NB4 (cell line): ENCODE data around the gene QSER1.
"Not testable (repeated sequence)": the region's sequence is repeated elsewhere in the genome, so short reads cannot be mapped to it uniquely, and the experiment has no call there.

ENCODE experiments used
- DNase-seq: peaks from one replicate; pipeline ENCODE4 v3.0.0; 2010; ENCODE audit warnings: low read depth
- H3K4me3 ChIP-seq: one replicate; pipeline ENCODE4 v1.5.1; 2011; ENCODE audit warnings: mild to moderate bottlenecking, low read depth, low read length, moderate library complexity
- MYC ChIP-seq: IDR thresholded peaks from 2 replicates; pipeline ENCODE4 v1.6.1; 2011; ENCODE audit warnings: low read depth, low read length
- POLR2A ChIP-seq: IDR thresholded peaks from 2 replicates; pipeline ENCODE4 v1.6.1; 2011; ENCODE audit warnings: mild to moderate bottlenecking; ENCODE audit not compliant: insufficient read length; ENCODE audit errors: extremely low read depth
- TF ChIP-seq, protein P1 (sequence below): IDR thresholded peaks from one replicate; pipeline ENCODE4 v1.5.1; 2012; ENCODE audit warnings: low read depth, low read length
- TF ChIP-seq, protein P2 (sequence below): IDR thresholded peaks from 2 replicates; pipeline ENCODE4 v1.6.1; 2011; ENCODE audit warnings: low read depth, low read length

Gene QSER1

DNA sequence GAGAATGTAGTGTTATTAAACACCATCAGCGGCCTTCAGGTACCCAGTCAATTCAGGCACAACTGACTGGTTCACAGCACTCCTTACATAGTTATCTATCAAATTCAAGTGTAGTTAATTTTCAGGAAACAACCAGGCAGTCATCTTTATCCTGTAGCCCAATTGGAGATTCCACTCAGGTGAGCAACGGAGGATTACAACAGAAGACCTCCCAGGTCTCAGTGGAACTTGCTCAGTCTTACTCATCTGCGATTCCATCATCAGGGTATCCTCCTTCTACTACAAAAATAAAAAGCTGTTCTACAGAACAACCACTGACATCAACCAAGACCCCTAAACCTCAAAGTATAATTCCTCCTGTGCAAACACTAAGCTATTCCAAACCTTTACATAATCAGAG lies 39.6 kb downstream of the QSER1 start:
- DNase-seq, result no peak
- H3K4me3 ChIP-seq, result no peak overlapping the region
- TF ChIP-seq POLR2A, result no peak
- TF ChIP-seq, protein P1, sequence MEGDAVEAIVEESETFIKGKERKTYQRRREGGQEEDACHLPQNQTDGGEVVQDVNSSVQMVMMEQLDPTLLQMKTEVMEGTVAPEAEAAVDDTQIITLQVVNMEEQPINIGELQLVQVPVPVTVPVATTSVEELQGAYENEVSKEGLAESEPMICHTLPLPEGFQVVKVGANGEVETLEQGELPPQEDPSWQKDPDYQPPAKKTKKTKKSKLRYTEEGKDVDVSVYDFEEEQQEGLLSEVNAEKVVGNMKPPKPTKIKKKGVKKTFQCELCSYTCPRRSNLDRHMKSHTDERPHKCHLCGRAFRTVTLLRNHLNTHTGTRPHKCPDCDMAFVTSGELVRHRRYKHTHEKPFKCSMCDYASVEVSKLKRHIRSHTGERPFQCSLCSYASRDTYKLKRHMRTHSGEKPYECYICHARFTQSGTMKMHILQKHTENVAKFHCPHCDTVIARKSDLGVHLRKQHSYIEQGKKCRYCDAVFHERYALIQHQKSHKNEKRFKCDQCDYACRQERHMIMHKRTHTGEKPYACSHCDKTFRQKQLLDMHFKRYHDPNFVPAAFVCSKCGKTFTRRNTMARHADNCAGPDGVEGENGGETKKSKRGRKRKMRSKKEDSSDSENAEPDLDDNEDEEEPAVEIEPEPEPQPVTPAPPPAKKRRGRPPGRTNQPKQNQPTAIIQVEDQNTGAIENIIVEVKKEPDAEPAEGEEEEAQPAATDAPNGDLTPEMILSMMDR, result no peak
- TF ChIP-seq MYC, result no peak
- TF ChIP-seq, protein P2, sequence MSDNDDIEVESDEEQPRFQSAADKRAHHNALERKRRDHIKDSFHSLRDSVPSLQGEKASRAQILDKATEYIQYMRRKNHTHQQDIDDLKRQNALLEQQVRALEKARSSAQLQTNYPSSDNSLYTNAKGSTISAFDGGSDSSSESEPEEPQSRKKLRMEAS, result no peak

DNA sequence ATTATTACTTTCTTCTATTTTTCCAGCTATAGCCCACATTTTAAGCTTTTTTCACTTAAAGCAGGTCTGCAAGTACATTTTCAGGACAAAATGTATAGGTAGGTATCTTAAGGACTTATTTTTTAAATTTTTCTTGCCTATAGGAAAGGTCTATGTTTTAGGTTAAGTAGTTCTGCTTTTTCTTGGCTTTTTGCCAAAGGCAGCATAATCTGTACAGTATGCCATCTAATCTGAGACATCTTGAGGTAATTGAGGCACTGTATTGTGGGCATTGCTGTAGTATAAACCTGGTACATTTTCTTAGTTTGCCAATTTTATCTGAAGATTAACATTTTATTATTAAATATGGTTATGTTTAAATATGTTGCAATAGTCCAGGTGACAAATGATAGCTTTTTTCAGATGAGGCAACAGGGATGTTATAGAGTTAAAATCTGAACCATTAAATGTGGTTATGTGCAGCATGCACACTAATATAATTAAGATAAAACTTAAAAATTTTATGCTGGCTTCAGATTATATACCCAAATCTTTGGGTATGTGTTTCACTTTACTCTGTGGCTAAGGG lies 42.9 kb downstream of the QSER1 start:
- no peak for TF ChIP-seq MYC
- H3K4me3 ChIP-seq, result no peak overlapping the region
- peak; percentile 31 for DNase-seq

DNA sequence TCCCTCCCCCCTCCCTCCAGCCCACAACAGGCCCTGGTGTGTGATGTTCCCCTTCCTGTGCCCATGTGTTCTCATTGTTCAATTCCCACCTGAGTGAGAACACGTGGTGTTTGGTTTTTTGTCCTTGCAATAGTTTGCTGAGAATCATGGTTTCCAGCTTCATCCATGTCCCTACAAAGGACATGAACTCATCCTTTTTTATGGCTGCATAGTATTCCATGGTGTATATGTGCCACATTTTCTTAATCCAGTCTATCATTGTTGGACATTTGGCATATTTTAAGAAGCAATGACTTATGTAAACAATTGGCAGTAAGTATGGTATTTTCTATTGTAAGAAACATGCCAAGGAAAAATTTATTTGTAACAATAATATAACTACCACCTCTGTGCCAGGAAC lies 43.6 kb downstream of the QSER1 start:
- not testable (repeated sequence) for DNase-seq

DNA sequence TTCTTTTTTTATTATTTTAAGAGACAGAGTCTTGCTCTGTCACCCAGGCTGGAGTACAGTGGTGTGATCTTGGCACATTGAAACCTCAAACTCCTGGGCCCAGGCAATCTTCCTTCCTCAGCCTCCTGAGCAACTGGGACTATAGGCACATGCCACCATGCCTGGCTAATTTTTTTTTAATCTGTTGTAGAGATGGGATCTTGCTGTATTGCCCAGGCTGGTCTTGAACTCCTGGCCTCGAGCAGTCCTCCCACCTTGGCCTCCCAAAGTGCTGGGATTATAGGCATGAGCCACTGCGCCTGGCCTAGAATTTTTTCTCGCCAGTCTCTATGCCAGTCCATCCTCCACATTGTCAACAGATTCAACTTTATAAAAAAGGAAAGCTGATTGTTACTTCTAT lies 44.7 kb downstream of the QSER1 start:
- H3K4me3 ChIP-seq, DNase-seq: not testable (repeated sequence)

More for the DNA sequence above, 43.6 kb downstream of the QSER1 start:
- not testable (repeated sequence) for H3K4me3 ChIP-seq

DNA sequence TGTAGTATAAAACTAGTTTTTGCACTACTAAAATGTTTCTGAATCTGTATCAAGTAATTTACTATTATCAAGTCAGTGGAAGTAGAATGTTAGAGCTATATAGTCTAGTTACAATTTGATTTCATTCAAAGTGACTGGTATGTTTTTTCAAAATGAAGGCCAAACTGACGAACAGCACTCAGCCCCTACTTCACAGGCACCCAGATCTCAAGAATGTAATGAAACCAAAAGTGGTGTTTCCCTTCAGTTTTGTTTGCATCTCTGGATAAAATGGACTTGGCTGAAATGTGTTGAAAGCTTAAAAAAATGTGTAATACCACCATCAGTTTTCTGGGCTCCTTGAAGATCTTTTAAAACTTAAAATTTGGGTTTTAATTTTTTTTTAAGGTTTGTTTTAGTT lies 46.4 kb downstream of the QSER1 start:
- DNase-seq, result no peak
- no peak overlapping the region for H3K4me3 ChIP-seq
- TF ChIP-seq, protein P2, result no peak
- TF ChIP-seq, protein P1, result no peak
- TF ChIP-seq MYC (no peak), POLR2A (no peak)

DNA sequence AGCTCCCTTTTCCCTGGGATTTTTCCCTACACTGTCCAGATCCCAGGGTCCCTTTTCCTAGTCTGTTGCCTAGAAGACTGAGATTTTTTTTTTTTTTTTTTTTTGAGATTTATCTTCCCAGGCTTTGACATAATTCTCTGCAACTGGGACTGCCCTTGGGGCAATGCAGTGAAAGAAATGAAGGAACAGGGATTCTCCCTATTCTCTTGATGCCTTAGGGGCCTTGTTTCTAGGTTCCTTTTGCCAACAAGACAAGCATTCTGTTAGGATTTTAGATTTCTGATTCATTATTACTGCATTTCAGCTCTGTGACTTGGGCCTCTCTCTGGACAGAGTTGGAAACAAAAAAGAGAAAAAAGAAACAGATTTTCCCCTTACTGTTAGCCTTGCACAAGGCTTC lies 47.3 kb downstream of the QSER1 start:
- TF ChIP-seq POLR2A (no peak), MYC (no peak)
- TF ChIP-seq, protein P2, result no peak
- TF ChIP-seq, protein P1, result no peak
- no peak for DNase-seq
- H3K4me3 ChIP-seq, result no peak overlapping the region

DNA sequence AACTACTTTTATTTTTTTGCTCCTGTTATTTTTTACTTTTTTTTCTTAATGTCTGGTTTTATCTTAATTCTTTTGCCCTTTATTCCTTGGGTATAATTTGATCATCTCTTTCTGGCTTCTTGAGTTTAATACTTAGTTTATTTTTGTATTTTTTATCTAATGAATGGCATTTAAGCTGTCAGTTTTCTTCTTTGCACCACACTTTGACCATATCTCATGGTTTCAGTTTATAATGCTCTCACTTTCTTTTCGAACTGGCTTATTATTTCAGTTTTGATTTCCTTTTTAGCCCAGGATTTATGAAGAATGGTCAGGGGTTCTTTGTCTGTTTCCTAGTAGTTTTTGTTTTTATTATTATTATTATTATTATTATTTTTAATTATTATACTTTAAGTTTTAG lies 48.3 kb downstream of the QSER1 start:
- H3K4me3 ChIP-seq, result no peak overlapping the region
- no peak for DNase-seq
- TF ChIP-seq, protein P1, result no peak
- TF ChIP-seq, protein P2, result no peak

DNA sequence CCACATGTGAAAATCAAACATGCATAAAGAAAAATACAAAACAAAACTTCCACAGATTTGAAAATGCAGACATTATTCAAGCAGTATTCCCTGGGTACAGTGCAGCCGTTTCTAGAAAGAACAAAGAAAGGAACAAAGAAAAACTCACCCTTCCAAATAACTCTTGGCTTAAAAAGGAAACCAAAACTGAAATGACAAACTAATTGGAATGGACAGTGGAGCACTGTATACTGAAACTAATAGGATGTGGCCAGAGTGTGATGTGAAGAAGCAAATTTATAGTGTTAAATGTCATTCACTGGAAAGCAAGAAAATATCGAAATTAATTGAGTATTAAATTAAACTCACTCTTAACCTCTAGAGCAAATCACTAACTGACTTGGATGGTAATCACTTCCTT lies 55.4 kb downstream of the QSER1 start:
- no peak overlapping the region for H3K4me3 ChIP-seq
- no peak for DNase-seq
- TF ChIP-seq MYC (no peak), POLR2A (no peak)
- TF ChIP-seq, protein P1, result no peak
- TF ChIP-seq, protein P2, result no peak
